NCI-H345 treated with DMSO at 0.1 percent for 48 hours (cell line): ENCODE results near the gene THADA.

Source experiments
- DNase-seq: peaks from one replicate; lab custom pipeline; 2025; ENCODE audit not compliant: unreplicated experiment; lab: John Stamatoyannopoulos, UW

THADA gene

DNA sequence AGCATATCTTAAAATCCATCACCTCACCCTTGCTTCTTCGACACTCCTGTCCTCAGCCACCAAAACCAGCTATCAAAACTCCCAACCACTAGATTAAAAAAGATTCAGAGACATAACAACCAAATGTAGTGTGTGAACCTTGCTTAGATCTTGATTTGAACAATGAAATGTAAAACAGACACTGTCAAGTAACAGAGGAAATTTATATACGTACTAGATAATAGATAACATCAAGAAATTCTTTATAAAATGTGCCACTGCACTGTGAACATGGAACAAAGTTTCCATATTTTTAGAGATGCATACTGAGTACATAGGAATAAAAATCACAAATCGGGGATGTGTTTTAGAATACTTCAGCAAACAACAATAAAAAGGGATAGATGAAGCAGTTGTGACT, 86.0 kb downstream of the THADA start:
- DNase-seq: no peak

- no peak for DNase-seq
Observed at GRCh38 chr2:43508209-43508608, 87.6 kb downstream of the THADA start.

DNA sequence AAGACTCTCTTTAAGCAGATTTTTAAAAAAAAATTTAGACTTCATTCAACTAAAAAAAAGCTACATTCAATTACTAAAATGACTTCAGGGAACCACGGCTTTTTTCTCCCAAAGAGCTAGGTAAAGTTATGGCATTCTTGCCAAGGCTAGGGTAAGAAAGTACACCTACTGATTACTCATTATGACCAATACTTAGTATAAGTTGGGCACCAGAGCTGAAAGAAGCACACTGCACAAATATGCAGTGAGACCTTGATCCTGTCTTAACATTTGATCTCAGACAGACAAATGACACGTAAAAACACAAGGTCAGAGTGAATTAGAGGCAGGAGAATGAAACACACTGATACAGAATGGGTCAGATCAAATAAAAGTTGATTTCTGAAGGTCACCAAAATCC, 88.7 kb downstream of the THADA start:
- no peak for DNase-seq

DNA sequence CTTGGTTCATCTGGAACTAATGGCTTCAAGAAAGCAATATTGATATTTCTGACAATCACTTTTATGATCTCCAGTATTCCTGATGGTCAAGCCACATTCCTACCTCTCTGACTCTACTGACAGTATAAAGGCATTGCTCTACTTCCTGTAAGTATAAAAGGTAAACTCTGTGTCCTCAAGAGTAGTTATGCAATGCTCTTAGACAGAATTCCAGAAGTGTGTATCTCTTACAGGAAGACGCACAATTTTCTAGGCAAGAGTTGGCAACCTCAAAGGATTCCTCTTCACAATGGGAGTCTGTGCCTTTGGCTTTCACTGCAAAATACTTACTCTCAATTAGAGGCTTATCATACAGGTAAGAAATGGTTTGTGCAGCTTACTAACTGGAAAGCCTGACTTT, 100.1 kb downstream of the THADA start:
- DNase-seq: no peak

- DNase-seq: no peak
Observed at GRCh38 chr2:43493954-43494353, 101.9 kb downstream of the THADA start.

GRCh38 chr2:43491065-43491639, 104.7 kb downstream of the THADA start:
- no peak for DNase-seq

DNA sequence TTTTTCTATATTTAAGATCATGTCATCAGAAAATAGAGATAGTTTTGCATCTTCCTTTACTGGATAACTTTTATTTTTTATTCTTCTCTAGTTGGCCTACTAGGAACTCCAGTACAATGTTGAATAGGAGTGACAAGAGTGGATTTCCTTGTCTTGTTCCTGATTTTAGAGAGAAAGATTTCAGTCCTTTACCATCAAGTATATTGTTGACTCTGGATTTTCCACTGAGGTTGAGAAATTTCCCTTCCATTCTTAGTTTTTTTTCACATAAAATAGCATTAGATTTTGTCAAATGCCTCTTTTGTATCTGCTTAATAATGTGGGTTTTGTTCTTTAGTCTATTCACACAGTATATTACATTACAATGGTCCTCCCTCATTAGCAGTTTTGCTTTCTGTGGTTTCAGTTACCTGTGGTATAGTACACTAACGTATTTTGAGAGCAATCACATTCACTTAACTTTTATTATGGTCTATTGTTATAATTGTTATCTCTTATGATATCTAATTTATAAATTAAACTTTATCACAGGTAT, 105.5 kb downstream of the THADA start:
- DNase-seq: no peak

DNA sequence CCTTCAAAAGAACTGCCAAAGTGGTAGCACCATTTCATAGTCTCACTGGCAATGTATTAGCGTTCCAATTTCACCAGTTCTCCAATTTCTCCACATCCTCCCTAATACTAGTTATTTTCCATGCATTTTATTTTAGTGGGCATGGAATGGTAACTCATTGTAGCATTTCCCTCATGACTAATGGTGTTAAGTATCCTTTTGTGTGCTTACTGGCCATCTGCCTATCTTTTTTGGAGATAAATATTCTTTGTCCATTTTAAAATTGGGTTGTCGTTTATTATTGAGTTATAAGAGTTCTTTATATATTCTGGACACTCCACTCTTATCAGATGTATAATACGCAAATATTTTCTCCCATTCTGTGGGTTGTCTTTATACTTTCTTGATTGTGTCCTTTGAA, 107.1 kb downstream of the THADA start:
- DNase-seq: no peak

DNA sequence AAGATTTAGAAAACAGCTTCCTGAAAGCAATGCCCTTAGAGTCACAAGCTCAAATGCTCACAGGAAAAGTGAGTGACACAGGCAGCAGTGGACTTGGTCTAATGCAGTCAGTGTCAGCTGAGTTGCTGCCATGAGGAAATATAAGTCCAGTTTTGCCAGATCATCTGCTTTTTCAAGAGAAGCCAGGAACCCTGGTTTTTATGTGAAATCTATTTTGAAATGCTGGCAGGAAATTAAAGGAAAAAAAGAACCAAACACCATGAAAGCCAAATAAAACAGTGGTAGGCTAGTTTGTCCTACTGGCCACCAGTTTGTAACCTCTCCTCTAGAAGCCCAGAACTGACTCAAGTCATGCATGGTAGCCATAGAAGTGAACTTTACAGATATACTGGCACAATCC, 109.2 kb downstream of the THADA start:
- no peak for DNase-seq

DNA sequence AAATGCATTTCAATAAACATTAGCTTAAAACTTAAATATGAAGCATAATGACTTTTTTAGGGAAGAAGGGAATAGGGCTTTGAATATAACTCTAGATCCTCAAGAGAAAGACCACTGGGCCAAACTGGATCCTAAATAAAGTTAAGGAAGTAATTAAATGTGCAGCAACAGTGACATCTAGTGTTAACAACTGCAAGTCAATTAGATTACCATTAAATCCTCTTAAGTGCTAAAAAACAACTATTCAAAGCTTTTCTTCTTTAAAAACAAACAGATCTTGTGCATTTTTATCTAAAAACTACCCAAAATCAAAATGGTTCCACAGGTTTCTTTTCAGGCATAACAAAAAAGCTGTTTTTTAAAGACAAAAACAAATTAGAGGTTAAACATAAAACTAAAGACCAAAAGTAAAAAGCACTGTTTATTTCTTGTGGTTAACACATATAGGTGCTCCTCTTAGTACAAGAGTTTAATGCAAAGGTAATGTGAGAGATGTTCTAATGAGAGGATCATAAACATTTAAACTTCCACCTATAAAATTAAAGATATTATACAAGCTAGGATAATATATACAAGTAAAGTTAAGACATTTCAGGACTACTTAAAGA, 111.4 kb downstream of the THADA start:
- peak; percentile 60 for DNase-seq

DNA sequence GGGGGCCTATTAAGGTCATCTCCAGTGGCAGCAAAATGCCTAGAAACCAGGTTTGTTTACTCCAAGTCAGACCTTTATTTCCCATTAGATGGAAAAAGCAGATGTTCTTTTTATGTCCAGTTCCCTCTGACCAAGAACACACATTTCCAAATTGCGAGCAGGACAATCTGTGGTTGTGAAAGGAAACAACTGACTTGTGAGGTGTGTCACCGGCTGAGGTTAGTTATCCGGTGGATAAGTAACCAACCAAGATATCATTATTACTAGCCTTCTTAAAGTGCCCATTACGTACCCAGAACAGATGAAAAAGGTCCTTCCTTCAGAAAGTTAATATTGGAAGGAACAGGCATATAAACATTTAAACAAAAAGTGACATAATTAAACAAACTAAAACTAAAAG, 112.9 kb downstream of the THADA start:
- DNase-seq: no peak

GRCh38 chr2:43481927-43482542, 113.8 kb downstream of the THADA start:
- DNase-seq: no peak

DNA sequence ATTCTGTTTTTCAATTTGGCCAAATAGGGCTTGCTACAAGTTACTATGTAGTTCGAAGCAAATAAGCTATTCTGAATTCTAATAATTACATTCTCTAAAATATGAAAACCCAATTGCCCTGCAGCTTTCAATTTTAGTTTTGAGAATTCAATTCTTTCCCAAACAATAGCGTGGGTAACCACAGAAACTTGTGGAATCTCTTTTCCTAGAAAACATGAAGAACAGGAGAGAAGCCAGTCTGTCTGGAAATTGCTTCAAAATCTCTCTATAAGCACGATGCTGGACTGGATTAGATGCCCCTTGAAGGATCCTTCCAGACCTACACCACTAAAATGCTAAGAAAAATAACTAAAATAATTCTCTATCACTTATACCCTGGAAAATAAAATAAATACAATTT, 115.0 kb downstream of the THADA start:
- DNase-seq: no peak

DNA sequence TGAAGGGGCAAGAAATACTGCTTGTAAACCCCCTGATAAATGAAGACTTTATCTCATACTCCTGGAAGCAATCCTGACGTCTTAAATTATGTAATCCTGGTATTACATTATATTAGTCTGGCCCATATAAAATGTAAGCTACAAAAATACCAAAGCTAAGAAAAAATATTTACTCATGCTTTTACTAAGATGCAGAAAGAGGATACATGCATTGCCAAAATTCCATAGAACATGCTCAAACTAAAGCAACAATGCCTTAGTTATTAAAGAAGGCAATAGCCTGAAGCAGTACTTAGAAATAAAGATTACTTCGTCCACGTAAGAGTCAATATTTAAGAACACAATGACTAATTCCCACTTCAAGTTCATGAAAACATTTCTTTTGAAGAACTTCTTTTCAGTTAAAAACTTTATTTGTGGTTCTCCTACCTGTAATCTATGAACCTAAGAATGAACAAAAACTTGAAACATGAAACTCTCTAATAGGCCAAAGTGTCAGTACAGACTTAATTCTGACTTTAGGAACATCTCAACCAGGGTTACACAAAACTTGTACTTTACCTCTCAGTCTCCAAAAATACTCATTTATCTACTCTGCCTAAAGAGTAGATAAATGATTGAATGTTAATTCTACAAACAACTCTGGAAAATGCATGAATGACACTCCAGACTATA, 117.3 kb downstream of the THADA start:
- DNase-seq: no peak

- no peak for DNase-seq
Observed at GRCh38 chr2:43475922-43476321, 119.9 kb downstream of the THADA start.

DNA sequence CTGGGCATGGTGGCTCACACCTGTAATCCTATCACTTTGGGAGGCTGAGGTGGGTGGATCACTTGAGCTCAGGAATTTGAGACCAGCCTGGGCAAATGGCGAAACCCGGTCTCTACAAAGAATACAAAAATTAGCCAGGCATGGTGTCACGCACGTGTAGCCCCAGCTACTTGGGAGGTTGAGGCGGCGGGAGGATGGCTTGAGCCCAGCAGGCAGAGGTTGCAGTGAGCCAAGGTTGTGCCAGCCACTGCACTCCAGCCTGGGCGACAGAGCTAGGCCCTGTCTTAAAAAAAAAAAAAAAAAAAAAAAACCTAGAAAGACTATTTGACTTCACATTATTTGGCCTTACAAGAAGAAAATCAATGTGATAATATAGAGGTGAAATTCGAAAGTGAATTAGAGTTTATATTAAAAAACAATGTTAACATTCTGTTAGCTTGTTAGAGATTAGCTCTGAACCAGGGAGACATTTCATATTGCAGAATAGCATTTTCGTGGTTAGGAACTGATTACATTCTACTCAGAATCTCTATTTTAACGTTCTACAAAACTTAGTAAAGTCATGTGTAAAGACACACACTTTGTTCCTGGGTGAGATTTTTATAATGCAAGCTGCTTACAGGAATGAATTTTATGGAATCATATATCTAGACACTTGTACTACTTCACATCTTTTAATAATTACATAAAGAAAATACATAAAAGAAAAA, 120.5 kb downstream of the THADA start:
- DNase-seq: no peak

DNA sequence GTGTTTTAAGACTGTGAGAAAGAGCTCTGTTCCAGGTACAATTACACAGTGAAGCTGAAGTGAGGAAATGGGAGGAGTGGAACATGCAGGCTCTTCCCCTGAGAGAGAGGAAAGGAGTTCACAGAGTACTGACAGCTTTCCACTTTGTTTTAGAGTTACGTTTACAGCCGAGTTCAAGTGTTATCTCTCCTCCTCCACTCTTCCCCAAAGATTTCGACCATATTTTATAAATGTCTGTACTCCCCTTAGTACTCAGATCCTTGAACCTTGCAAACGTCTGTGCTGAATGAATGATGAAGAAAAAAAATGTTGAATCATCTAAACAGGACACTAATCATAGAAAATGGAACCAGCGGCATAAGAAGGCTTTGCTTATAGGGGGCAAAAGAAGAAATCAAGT, 121.6 kb downstream of the THADA start:
- DNase-seq: no peak

DNA sequence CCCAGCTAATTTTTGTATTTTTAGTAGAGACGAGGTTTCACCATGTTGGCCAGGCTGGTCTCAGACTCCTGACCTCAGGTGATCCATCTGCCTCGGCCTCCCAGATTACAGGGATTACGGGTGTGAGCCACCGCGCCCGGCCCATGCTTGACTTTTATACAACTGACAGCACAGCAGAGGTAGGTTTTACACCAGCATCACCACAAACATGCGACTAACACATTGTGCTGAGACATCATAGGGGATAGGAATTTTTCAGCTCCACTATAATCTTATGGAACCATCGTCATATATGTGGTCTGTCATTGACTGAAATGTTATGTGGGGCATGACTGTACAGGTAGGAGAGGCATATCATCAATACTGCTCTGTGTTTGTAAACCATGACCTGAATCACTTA, 122.1 kb downstream of the THADA start:
- no peak for DNase-seq

- peak; percentile 30 for DNase-seq
Observed at GRCh38 chr2:43472527-43473194, 123.2 kb downstream of the THADA start.

GRCh38 chr2:43469713-43470112, 126.1 kb downstream of the THADA start:
- no peak for DNase-seq

DNA sequence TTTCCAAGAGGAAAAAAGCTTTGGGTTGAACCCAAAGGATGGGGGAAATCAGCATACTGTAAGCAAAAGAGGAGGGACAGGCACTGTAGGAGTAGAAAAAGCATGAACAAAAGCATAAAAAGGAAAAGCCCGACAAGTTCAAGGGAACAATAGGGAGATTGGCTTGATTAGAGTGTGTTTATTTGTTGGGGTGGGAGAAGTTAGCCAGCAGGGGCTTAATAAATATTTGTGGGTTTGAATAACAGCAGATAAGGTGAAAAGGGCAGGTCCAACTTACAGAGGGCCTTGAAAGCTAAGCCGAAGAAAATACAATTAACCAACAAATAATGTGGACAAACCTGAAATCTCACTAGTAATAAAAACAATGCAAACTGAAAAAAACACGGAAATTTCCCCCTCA, 126.7 kb downstream of the THADA start:
- DNase-seq: no peak
